Neural crest cell (in vitro differentiated cells): ENCODE results near the gene CXorf66. TPM values are rescaled to one million over a fixed set of nuclear protein-coding genes. Genes with fewer than 3 reads are reported as not detected.

Experiments
- DNase-seq: peaks from one replicate; pipeline ENCODE4 v3.0.0; 2021; ENCODE audit warnings: low read depth, mixed read lengths, low spot score
- H3K27ac Mint-ChIP-seq: one replicate; pipeline ENCODE4 v1.8.0; 2021; ENCODE audit warnings: mild to moderate bottlenecking, mixed read lengths; ENCODE audit not compliant: unreplicated experiment
- H3K27me3 Mint-ChIP-seq: 2 replicates; pipeline ENCODE4 v1.8.0; 2021; ENCODE audit warnings: low read depth, mild to moderate bottlenecking, mixed read lengths
- H3K36me3 Mint-ChIP-seq: 2 replicates; pipeline ENCODE4 v1.8.0; 2021; ENCODE audit warnings: low read depth, mild to moderate bottlenecking, mixed read lengths
- H3K4me1 Mint-ChIP-seq: 2 replicates; pipeline ENCODE4 v1.8.0; 2021; ENCODE audit warnings: mixed read lengths
- H3K4me3 Mint-ChIP-seq: one replicate; pipeline ENCODE4 v1.8.0; 2021; ENCODE audit warnings: mild to moderate bottlenecking, mixed read lengths
- H3K9me3 Mint-ChIP-seq: 2 replicates; pipeline ENCODE4 v1.8.0; 2021; ENCODE audit warnings: mixed read lengths
- microRNA-seq: library from miRNA; unstranded; fragments of <30 nt; microRNA quantifications from one replicate; pipeline ENCODE4, GENCODE V29; 2020
- total RNA-seq: library from RNA; stranded (reverse); gene quantifications from 2 replicates; pipeline ENCODE4 v1.2.1, GENCODE V29; 2021
- TF ChIP-seq, protein P1 (sequence below): fragments of 200-600 bp; sonication (generic); conservative IDR thresholded peaks from 2 replicates; pipeline ENCODE4 v1.5.0; 2021; ENCODE audit warnings: antibody characterized with exemption, mild to moderate bottlenecking

Gene CXorf66
- total RNA-seq, 1 donor from 2014 or later, result not detected

DNA sequence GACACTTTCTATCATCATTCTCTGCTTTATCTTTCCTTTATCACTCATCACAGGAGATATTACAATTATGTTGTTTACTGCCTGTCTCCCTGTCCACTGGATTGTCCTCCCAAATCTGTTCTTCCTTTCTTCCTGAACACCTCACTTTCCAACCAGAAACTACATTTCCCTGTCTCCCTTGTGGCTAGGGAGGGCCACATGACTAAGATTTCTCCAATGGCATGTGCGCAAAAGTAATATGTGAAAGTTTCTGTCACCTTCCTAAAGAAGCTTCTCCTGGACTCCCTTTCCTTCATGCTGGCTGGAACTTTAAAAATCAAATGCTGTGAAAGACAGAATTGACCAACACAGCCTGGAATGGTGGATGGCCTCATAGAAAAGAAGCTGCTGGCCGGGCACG is 58.2 kb downstream of the CXorf66 start:
- Mint-ChIP-seq H3K4me1 (no peaks in the 10 kb centered on the region), H3K4me3 (no peak overlapping the region), H3K36me3 (no peaks in the 10 kb centered on the region), H3K9me3 (peaks cover 7% of the 10 kb centered on the region), H3K27ac (peak overlapping the region; percentile 16), H3K27me3 (no peaks in the 10 kb centered on the region)
- TF ChIP-seq, protein P1, sequence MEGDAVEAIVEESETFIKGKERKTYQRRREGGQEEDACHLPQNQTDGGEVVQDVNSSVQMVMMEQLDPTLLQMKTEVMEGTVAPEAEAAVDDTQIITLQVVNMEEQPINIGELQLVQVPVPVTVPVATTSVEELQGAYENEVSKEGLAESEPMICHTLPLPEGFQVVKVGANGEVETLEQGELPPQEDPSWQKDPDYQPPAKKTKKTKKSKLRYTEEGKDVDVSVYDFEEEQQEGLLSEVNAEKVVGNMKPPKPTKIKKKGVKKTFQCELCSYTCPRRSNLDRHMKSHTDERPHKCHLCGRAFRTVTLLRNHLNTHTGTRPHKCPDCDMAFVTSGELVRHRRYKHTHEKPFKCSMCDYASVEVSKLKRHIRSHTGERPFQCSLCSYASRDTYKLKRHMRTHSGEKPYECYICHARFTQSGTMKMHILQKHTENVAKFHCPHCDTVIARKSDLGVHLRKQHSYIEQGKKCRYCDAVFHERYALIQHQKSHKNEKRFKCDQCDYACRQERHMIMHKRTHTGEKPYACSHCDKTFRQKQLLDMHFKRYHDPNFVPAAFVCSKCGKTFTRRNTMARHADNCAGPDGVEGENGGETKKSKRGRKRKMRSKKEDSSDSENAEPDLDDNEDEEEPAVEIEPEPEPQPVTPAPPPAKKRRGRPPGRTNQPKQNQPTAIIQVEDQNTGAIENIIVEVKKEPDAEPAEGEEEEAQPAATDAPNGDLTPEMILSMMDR, result no peak
- no peak for DNase-seq

DNA sequence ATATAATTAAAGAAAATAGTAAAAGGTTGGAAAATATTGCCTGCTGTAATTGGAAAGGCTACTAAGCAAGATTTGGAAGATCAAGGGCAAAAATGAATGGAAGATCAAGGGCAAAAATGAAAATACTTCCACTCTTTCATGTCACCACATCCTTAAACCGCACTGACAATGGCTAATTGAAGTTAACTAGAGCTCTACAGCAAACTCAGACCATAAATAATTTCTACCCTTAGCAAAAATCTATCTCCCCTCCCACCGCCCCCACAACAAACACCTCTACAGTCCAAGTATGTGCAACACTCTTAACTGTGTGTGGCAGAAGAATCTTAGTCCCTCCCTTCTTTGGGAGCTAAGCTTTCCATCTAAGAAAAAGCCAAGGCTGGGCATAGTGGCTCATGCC is 59.6 kb downstream of the CXorf66 start:
- no peaks in the 10 kb centered on the region for H3K36me3 Mint-ChIP-seq
- H3K27me3 Mint-ChIP-seq, result no peaks in the 10 kb centered on the region
- H3K27ac Mint-ChIP-seq, result no peak overlapping the region
- H3K4me3 Mint-ChIP-seq, result no peak overlapping the region
- peaks cover 4% of the 10 kb centered on the region for H3K9me3 Mint-ChIP-seq
- no peaks in the 10 kb centered on the region for H3K4me1 Mint-ChIP-seq
- DNase-seq, result no peak
- TF ChIP-seq, protein P1, result no peak

Small RNAs within 50 kb of the gene (microRNA-seq; reads per million reads assigned to microRNA genes)
- gene MIR505, result 547 reads per million, percentile 76 among the genes with 10 or more reads in this experiment

Other genes with a start within 250 kb of the CXorf66 start
- 26.4 and 30.6 TPM in 2 replicates for gene ATP11C, start 32.5 kb downstream of the CXorf66 start, total RNA-seq